Measurements from ENCODE around the gene TMEM50B. TPM values are rescaled to one million over a fixed set of nuclear protein-coding genes. Genes with fewer than 3 reads are reported as not detected.

Gene TMEM50B
- total RNA-seq, 1 experiment from 2014 or later, result 28.4 TPM

DNA sequence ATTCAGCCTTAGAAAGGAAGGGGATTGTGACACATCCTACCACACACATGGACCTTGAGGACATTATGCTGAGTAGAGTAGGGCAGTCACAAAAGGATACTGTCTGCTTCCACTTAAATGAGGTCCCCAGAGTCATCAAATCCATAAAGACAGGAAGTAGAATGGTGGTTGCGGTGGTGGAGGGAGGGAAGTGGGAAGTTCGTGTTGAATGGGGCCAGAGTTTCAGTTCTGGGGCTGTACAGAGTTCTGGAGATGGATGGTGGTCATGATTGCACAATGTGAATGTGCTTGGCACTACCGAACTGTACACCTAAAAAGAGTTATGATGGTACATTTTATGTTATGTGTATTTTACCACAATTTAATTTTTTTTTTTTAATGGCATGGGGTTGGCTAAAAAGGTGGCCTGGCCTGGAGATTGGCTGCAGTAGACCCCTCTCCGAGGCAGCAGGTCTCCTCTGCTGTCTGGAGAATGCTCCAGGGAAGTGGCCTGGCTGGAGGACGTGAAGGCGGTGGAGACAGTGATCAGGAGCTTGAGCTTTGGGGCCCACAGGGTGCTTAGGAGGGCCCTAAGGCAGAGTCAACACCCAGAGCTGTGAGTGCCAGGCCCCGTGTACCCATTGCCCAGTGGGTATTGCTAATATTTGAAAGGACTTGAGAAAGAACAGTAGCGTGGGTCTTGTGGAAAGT is 46.2 kb downstream of the TMEM50B start:
- intact Hi-C loops (cut with micrococcal nuclease; ENCODE audit: unreplicated experiment), result no loop called here
- peaks cover 58% of the 10 kb centered on the region for H3K36me3 Mint-ChIP-seq (ENCODE audit: insufficient read depth, unreplicated experiment)
- BruUV-seq (replicated peaks), result no TSS peak
- no peak overlapping the region for H3K4me3 Mint-ChIP-seq (ENCODE audit: low read depth, unreplicated experiment)
- DNase-seq, result no peak
- no peaks in the 10 kb centered on the region for H3K9me3 Mint-ChIP-seq (ENCODE audit: low read depth, unreplicated experiment)
- H3K27ac Mint-ChIP-seq (ENCODE audit: unreplicated experiment), result peak overlapping the region; percentile 42
- TF ChIP-seq, protein P1, sequence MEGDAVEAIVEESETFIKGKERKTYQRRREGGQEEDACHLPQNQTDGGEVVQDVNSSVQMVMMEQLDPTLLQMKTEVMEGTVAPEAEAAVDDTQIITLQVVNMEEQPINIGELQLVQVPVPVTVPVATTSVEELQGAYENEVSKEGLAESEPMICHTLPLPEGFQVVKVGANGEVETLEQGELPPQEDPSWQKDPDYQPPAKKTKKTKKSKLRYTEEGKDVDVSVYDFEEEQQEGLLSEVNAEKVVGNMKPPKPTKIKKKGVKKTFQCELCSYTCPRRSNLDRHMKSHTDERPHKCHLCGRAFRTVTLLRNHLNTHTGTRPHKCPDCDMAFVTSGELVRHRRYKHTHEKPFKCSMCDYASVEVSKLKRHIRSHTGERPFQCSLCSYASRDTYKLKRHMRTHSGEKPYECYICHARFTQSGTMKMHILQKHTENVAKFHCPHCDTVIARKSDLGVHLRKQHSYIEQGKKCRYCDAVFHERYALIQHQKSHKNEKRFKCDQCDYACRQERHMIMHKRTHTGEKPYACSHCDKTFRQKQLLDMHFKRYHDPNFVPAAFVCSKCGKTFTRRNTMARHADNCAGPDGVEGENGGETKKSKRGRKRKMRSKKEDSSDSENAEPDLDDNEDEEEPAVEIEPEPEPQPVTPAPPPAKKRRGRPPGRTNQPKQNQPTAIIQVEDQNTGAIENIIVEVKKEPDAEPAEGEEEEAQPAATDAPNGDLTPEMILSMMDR (IDR thresholded peaks at IDR 0.05; ENCODE audit: unreplicated experiment), result no peak
- peaks cover 18% of the 10 kb centered on the region for H3K4me1 Mint-ChIP-seq (ENCODE audit: low read depth, unreplicated experiment)
- CTCF ChIA-PET, result no interaction called here
- H3K27me3 Mint-ChIP-seq (ENCODE audit: unreplicated experiment), result no peaks in the 10 kb centered on the region

DNA sequence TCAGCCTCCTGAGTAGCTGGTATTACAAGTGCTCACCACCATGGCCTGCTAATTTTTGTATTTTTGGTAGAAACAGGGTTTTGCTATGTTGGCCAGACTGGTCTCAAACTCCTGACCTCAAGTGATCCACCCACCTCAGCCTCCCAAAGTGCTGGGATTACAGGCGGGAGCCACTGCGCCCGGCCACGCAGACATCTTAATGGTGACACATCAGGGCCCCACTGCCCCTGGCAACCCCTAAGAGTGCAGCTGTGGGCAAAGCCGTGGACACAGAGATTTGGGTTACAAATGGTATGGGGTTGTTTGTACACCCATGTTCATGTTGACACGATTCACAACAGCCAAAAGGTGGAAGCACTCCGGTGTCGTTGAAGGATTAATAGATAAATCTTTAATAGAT is 46.8 kb downstream of the TMEM50B start:
- peak overlapping the region; percentile 42 for H3K27ac Mint-ChIP-seq (ENCODE audit: unreplicated experiment)
- H3K4me3 Mint-ChIP-seq (ENCODE audit: low read depth, unreplicated experiment), result no peak overlapping the region
- CTCF ChIA-PET, result no interaction called here
- BruUV-seq (replicated peaks), result no TSS peak
- TF ChIP-seq, protein P1 (IDR thresholded peaks at IDR 0.05; ENCODE audit: unreplicated experiment), result no peak
- intact Hi-C loops (cut with micrococcal nuclease; ENCODE audit: unreplicated experiment), result no loop called here
- H3K4me1 Mint-ChIP-seq (ENCODE audit: low read depth, unreplicated experiment), result peaks cover 18% of the 10 kb centered on the region
- H3K9me3 Mint-ChIP-seq (ENCODE audit: low read depth, unreplicated experiment), result no peaks in the 10 kb centered on the region
- no peaks in the 10 kb centered on the region for H3K27me3 Mint-ChIP-seq (ENCODE audit: unreplicated experiment)
- H3K36me3 Mint-ChIP-seq (ENCODE audit: insufficient read depth, unreplicated experiment), result peaks cover 59% of the 10 kb centered on the region
- DNase-seq, result no peak

DNA sequence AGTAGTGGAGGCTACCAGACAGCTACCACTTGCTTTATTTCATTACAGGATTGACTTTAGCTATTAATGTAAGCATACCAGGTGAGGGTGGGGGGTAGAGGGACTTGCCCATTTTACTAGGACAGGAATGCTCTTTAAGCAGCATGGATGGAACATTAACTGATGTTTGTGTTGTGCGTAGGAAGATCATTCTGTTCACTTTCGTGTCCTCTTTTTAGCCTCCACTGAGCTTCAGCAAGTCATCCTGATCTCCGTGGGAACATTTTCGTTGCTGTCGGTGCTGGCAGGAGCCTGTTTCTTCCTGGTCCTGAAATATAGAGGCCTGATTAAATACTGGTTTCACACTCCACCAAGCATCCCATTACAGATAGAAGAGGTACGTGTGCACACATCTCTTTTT is 47.3 kb downstream of the TMEM50B start:
- no peaks in the 10 kb centered on the region for H3K27me3 Mint-ChIP-seq (ENCODE audit: unreplicated experiment)
- H3K27ac Mint-ChIP-seq (ENCODE audit: unreplicated experiment), result no peak overlapping the region
- TF ChIP-seq, protein P1 (IDR thresholded peaks at IDR 0.05; ENCODE audit: unreplicated experiment), result no peak
- peaks cover 18% of the 10 kb centered on the region for H3K4me1 Mint-ChIP-seq (ENCODE audit: low read depth, unreplicated experiment)
- intact Hi-C loops (cut with micrococcal nuclease; ENCODE audit: unreplicated experiment), result no loop called here
- CTCF ChIA-PET, result no interaction called here
- H3K4me3 Mint-ChIP-seq (ENCODE audit: low read depth, unreplicated experiment), result no peak overlapping the region
- DNase-seq, result no peak
- H3K9me3 Mint-ChIP-seq (ENCODE audit: low read depth, unreplicated experiment), result no peaks in the 10 kb centered on the region
- H3K36me3 Mint-ChIP-seq (ENCODE audit: insufficient read depth, unreplicated experiment), result peaks cover 57% of the 10 kb centered on the region
- no TSS peak for BruUV-seq (replicated peaks)

DNA sequence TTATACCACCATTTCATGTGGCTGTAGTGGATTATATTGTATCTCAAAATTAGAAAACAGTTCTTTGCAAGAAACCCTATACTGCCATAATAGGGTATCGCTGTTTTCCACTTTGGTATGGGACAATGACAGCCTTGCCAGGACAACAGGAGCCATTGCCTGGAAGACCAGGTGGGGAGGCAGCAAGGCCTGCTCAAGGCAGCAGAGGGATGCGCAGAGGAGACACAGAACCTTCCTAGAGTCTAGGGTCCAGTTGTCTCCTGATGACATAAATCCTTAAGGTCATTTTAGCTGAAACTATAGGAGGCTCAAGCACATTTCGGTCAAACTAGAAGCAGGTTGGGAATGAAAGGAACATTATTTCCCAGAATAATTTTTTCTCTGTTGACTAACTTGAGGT is 48.9 kb downstream of the TMEM50B start:
- peaks cover 18% of the 10 kb centered on the region for H3K4me1 Mint-ChIP-seq (ENCODE audit: low read depth, unreplicated experiment)
- peaks cover 63% of the 10 kb centered on the region for H3K36me3 Mint-ChIP-seq (ENCODE audit: insufficient read depth, unreplicated experiment)
- no peak for DNase-seq
- no peaks in the 10 kb centered on the region for H3K27me3 Mint-ChIP-seq (ENCODE audit: unreplicated experiment)
- TF ChIP-seq, protein P1 (IDR thresholded peaks at IDR 0.05; ENCODE audit: unreplicated experiment), result no peak
- CTCF ChIA-PET, result no interaction called here
- H3K9me3 Mint-ChIP-seq (ENCODE audit: low read depth, unreplicated experiment), result no peaks in the 10 kb centered on the region
- no TSS peak for BruUV-seq (replicated peaks)
- H3K27ac Mint-ChIP-seq (ENCODE audit: unreplicated experiment), result no peak overlapping the region
- no peak overlapping the region for H3K4me3 Mint-ChIP-seq (ENCODE audit: low read depth, unreplicated experiment)
- intact Hi-C loops (cut with micrococcal nuclease; ENCODE audit: unreplicated experiment), result no loop called here

Data from Calu3 (cell line).